NCI-H2081 treated with DMSO at 0.1 percent for 48 hours (cell line): ENCODE measurements around the gene FBN1.

ENCODE experiments used
- DNase-seq: peaks from one replicate; lab custom pipeline; 2025; lab: John Stamatoyannopoulos, UW

FBN1 gene

DNA sequence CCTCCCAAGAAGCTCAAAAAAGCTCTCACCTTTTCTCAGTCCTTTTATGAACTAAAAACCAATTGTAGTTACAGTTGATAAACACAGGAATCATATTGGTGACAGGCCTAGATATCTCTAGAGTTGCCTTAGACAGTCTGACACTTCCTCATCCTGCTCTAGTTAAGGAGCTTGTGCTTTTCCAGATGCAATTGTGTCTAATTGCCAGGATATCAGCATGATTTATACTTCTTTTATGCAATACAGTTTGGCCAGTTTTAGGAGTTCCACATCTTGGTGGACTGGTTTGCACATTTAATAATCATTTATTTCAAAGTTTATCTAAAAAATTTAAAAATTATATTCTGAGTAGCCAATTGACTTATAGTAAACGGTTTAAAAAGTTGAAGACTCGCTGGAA, 218.6 kb downstream of the FBN1 start:
- DNase-seq = no peak

DNA sequence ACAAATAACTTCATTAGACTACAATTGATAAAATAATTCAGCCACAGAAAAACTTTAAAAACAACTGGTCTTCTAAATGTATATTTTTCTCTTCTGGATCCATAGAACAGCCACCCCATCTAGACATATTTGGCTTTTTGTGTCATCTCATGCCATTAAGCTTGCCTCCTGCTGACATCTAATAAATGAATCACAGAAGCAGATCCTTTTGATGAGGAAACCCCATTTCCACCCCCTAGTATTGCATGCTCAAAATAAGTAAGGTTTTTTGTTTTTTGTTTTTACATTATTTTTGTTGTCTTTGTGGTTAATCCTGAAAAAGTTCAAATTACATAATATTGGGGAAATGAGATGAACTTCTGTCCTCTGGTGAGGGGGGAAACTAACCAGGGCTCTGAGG, 219.5 kb downstream of the FBN1 start:
- DNase-seq = no peak

DNA sequence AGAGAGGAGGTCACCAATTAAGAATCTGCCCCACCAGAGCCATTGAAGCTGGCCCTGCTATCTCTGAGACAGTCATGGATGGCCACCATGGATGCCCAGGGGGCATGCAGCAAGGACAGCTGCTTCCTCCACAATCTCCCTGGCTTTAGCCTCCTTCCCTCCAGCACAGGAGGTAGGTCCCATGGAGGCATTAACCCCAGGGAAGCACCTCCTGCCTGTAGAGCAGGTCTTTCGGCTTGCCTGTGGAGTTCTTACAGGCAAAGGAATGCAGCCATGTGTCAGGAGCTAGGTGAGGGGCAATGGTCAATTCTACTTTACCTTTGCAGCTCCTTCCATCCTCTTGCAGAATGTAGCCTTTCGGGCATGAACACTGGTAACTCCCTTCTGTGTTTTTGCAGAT, 220.5 kb downstream of the FBN1 start:
- no peak for DNase-seq

DNA sequence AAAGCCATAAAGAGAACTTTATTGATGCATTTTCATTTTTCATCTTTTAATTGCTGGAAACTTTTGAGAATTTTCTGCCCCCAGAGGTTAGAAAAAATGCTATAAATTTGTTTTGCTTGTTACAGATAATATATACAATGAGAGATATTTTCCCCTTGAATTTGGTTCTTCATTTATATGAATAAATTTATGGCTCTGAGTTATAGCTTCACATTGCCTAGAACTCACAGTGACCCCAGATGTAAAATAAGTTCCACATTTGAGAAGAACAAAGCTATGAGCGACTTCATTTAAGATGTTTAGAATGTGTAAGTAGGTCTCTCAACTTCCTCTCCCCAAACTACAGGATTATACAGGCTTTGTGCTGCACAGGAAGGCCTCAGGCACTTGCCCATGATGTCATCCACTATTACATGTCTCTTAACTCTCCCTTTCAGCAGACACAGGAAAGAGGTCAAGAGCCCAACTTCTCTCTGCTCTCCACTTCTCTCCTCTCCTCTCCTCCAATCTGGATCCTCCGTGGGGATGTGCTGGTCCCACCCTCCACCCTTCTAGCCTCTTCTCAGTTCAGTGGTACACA, 221.5 kb downstream of the FBN1 start:
- no peak for DNase-seq

DNA sequence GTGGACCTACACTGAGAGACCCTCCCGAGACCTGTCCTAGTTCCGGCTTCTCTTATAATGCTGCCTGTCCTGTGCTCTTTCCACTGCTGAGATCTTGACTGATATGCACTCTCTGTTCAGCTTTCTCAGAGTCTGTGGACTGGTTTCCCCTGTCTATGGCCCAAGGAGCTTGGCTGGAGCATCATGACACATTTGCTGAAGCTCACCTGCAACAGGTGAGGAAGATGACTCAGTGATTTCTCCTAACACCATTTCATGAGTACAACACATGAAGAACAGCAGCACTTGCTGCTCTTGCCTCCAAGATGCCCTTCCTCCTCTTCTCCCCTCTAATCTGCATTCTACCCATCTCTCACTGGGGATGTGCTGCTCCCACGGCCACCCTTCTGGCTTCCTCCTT, 222.2 kb downstream of the FBN1 start:
- DNase-seq = no peak

DNA sequence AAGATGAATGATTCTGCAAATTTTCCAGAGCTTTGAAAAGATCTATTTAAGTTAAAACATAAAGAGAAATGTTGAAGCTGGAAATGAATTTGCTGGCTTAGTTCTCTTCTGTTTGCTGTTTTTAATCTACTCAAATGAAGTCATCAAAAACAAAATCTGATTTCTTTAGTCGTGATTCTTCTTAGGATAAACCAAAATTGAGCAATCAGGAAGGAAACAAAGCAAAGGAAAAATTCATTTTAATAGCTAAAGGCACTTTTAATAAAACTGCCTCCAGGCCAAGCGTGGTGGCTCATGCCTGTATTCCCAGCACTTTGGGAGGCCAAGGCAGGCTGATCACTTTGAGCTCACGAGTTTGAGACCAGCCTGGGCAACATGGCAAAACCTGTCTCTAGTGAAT, 223.1 kb downstream of the FBN1 start:
- DNase-seq = no peak

DNA sequence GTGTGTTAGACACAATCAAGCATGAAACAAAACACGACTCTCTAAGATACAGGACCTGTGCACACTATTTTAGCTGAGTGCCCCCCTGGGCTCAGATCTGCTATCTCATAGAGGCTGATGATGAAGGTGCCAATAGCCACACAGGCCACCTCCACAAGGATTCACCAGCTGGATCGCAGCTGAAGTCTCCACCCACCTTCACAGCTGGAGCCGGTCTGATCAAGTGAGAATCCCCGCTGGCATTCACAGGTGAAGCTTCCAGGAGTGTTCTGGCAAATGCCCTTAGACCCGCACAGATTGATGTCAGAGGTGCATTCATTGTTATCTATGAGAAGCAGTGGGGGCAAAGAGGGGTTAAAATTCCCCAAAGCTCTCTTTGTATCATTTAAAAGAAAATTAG, 224.1 kb downstream of the FBN1 start:
- DNase-seq = no peak

DNA sequence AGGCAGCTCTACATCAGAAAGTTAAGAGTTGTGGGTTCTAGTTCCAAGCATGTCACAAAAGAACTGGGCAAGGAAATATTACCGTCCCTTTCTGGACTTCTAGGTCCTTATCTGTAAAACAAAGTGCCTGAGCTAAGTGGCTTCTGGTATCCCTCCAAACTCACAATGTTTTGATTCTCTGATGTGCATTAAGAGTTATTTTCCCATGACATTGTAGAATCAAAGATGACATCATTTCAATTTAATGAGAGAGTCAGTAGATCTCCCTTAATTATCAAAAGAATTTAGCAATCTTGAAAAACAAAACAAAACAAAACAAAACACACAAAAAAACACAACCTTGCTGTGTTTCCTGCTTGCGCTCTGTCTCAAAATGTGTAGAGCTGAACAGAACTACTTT, 225.6 kb downstream of the FBN1 start:
- DNase-seq = no peak

DNA sequence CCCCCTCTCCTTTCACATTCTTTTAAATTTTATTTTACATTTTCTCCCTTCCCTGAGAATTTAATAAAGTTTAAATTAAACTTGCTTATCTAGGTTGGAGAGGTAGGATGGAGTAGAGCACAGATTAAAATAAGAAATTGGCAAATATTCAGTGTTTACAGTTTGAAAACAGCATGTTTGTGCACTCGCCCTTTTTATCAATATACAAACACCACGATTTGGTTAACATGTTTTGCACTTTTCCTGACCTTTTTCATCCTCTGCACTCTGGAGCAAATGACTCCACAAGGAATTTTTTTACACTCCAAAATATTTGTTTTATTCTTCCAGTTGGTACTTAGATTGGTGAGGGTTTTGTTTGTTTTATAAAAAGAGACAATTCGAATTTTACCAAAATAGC, 227.2 kb downstream of the FBN1 start:
- no peak for DNase-seq

DNA sequence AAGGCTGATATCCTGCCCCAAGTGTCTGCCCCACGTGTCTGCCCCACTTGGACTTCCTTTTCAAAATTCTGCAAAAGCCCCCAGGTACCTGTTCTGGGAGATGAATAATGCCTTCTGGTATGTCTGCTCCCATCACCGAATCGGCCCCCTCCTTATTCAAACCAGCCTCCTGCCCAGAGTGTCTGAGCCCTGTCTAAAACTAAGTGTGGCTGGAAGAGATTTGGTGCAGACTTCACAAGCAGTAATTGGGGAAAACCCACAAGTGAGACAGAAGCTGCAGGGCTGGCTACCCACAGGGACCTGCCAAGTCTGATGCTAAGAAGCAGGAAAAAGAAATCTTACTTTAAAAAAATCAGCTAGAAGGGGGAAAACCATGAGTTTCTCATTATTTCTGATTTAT, 229.2 kb downstream of the FBN1 start:
- no peak for DNase-seq

DNA sequence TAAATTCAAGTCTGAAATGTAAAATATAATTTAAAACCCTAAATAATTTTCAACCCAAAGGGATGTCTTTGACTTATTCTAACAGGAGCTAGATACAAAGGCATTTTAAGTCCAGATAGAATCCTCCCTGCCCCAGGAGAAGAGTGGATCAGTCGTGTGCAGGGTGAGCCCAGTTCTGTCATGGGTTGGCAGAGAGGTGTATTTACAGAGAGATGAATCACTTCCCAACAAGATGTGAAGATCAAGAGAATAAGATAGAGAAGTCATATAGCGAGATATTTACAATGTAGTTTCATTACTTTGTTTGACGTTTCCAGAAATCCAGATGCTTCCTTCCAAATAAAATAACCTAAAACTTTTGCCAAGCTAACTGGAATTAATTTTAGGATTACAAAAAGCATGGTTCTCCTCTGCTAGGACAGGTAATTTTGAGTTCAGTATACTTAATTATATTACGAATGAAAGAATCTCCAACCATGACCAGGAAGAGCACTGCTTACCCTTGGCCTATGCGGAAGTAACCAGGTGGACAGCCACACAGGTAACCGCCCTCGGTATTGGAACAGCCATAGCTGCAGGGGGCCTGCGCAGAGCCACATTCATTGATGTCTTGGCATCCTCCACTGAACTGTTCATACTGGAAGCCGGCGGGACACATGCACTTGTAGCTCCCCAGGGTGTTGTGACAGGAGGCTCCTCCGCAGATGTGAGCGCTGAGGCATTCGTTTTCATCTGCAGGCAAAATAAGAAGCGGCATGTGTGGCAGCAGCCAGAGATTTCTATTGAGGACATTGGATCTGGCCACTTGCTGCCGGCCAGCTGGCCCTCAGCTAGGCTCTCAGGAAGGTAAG, 230.2 kb downstream of the FBN1 start:
- no peak for DNase-seq

DNA sequence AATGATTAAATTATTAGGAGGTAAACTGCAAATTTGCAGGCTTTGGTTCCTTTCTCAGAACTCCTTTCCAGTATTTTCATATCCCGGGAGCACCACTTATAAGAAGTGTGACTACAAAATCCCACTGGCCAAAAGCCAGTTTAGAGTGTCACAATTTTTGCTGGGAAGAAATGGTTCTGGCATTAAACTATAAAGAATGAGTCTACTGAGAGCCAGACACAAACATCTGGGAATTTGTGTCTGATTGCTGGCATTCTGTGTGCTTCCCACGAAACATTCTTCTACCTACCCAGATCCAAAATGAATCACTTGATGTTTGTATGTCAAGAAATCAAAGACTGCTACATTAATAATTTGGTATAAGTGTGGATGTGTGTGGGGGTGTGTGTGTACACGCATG, 231.5 kb downstream of the FBN1 start:
- no peak for DNase-seq

DNA sequence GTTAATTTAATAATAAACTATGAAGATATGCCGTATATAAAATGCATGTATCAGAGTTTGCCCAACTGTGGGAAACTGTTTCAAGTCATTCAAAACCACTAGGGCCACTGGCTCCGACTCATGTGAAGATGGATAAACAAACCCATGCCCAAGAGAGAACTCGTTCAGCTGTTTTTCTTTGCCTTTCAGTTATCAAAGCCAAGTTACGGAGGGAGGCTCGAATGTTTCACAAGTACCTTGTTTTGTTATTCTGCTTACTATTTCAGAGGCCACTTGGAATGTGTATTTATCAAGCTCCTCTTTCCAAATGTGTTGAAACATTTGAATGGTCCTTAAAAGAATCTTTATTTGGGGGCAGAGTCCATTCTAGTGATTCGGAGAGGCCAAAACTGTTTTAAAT, 232.2 kb downstream of the FBN1 start:
- DNase-seq = no peak

DNA sequence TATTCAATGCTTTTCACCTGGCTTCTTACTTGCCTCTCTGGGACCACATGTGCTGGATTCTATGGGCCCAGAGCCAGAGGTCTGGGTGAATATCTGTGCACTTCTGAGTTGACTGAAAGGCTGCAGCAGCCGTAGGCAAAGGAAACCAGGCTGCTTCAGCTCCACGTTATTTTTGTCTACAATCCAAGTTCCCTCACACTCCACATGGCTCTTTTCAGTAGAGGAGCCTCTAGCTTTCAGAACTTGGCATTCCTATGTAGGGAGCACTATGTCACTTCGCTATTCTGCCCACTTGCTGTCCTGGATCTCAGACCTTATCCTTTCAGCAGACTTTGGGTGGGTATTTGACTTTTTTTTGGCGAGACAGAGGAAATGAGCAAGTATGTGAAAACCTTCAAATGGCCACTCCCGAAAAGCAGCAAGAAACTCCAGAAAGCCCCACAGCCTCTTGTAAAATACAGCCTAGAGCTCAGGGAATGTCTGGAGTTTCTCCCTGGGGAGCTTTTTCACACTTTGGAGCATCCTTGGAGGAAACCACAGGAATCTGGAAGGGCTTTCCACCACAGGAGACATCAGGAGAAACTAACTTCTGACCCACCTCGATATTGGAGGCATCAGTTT, 233.4 kb downstream of the FBN1 start:
- no peak for DNase-seq

DNA sequence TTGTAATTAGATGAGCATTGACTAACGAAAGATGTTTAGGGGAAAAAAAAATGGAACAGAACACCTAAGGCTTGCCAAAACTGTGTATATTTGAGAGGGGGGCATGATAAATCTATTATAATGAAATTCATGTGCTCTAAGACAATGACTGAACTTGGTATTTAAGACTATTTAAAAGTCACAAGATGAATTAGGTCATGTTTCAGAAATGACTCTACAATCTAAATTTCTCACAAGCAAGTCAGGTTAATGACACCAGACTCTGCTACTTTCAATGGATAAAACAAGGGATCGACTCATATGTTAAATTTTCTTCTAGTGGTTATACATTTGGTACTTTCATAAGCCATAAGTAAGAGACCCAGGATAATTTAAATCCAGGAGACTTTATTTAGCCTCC, 235.9 kb downstream of the FBN1 start:
- no peak for DNase-seq

DNA sequence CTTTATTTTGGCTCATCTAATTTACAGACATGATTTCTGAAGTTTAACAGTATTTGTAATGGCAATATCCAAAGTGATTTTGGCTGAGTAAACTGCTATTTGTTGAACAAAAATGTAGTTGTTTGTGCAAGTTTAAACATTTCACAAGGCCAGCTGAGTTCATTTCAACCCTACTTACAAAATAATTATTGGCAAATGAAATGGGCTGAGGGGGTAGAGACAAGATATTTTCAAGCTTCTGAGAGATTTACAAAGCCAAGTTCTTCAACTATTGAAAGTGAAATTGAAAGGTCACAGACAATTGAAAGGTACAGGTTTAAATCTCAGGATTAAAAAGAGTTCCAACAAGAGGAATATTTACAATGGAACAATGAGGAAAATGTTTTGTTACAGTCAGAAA, 237.2 kb downstream of the FBN1 start:
- no peak for DNase-seq

DNA sequence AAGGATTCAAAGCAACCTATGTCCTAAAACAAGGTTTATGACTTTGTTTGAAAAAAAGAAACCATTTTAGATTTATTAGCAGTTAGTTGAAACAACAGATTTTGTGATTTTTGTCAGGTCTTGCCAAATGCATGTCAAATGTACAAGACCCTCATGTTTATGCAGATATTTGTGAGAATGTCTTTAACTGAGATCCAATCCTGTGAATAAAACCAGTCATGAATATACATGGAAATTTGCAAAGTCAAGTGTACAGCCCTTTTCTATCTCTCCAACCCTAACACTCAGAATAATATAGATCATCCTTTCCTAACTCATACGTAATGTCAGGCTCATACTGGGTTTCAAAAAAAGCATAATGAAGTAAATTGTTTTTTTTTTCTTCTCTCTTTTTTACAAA, 237.9 kb downstream of the FBN1 start:
- DNase-seq = no peak

DNA sequence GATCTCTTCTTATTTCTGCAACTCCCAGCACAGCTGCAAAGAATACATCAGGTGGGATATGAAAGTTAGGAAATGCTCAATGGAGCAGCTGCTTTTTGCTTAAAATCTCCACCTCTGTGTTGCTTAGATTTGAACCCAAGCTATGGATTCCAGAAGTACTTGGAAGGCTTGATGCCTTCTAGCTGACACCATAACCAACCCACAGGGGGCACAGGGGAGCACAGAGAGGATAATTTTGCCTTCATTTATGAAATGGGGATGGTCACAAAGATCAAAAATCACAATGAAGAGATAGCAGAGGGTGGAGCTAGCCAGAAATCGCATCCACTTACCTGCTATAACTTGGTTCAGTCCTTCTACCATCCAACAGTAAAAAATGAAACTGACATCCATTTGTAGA, 238.6 kb downstream of the FBN1 start:
- no peak for DNase-seq

DNA sequence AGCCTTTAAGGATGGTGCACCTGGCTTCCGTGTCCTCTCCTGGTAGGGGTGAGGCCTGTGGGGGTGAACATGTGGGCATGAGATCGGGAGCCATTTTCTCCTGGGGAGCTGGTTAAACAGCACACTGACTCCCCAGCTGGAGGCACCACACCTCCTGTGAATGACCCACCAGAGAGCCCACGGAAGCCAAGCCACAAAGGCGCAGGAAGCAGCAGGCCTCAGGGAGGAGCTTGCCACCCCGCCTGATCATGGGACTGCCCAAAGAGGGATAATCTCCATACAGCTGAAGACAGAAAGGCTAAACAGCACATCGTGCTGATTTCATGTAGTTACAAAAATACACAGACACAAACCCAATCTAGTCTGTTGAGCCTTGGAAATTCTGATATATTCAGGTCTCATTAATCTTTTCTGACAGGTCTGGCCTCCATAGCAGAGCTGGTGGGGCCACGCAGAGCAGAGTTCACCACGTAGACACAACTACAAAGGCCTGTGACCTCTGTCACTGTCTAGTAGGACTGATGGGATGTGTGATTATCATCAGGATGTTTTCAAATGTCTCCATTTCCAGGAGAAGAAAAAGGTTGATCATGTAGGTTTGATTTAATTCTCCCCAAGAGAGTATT, 239.1 kb downstream of the FBN1 start:
- DNase-seq = no peak

DNA sequence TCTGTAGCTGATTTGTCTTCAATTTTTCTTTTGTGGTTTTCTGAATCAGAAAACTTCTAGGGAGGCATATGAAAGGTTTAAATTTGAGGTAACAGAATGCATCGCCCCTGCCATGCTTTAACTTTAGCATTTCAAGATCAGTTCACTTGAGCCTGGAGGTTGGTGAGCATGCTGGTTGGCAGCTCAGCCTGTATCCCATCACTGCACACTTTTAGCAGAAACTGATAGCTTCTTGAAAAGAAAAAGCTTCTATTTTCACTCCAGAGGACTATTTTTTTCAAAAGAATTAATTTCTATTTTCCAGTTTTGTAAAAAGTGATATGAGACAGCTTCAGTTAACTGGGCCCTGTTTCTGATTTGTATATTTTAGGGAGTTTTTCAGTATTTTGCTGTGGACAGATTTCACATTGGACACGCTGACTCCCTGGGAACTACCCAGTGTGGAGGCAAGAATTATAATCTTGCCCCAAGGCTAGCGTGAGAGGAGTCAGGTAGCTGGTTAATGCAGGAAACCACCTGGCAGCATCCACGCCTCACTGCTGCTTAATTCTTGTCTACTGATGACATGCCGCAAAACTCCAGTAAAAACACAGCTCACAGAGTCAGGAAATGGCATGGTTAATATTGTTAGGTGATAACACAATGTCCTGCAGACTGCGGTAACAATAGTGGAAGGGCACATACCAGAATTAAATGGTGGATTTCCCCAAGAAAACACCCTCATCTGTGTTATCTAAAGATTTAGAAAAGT, 242.9 kb downstream of the FBN1 start:
- no peak for DNase-seq

DNA sequence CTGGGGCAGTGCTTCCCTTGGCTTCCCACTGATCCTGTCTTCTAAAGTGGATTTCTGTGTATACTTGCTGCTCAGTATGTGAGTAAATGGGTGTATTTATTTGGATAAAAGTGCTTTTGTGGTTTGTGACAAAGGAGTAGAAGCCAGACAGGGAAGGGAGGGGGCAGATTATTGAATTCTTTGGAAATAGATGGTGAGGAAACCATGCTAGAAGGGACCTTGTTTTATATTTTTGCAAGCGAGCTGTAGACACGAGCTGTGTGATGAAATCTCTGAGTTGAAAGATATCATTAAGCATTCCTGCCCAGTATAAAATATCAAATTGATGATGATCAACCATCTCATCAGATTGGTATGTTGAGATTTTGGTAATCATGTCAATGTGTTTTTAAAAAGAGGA, 245.4 kb downstream of the FBN1 start:
- DNase-seq = no peak

DNA sequence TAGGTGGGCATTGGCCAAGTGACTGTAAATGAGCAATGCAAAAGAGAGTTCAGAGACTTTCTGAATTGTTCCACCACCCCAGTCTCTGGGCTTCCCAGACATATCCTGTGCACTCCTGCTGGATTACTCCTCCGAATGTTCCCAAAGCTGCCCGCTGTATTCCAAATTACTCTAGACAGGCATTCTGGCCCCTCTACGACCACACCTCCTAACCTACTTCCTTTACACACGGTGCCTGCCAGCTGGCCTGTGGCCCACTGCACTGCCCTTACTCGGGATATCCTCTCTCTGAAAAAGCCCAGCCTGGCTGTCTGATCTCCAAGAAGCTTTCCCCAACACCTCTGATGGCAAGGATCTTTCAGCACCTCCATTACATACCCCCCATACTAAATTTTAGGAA, 247.7 kb downstream of the FBN1 start:
- no peak for DNase-seq
